NCI-H446 treated with DMSO at 0.1 percent for 48 hours (cell line): Measurements from ENCODE around the gene ZFAND3.

Experiments
- DNase-seq: peaks from one replicate; lab custom pipeline; 2025; lab: John Stamatoyannopoulos, UW

ZFAND3 gene

DNA sequence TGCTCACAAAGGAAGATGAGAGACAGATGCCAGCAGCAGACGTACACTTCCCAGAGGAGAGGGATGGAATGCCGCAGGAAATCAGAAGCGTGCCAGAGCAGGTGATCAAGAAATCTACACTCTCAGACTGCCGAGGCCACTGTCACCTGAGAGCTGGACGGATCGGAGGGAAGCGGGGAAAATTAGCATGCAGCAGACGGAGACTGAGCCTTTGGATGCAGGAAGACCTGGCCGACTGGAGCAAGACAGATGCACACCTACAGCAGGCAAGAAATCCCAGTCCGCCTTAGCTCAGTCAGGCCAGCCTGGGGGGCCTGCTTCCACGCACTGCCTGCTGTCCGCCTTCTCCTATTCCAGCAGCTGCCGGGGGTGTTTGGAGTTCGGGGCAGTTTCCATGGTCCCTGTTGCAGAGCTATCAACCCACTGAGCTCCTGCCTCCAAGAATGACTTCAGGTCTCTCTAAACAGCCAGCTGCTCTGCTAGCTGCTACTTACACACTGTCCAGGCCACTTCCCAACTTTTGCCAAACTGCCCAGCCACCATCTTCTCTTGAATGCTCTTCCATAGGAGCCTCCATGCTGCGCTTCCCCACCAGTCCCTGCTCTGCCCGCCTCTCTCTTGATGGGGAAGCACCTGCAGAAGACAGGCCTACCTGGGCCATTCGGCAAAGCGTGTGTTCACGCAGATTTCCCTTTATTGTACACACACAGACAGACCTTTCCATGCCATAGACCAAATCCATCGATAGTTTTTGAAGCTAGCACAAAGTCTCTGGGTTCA, 368.5 kb downstream of the ZFAND3 start:
- no peak for DNase-seq

DNA sequence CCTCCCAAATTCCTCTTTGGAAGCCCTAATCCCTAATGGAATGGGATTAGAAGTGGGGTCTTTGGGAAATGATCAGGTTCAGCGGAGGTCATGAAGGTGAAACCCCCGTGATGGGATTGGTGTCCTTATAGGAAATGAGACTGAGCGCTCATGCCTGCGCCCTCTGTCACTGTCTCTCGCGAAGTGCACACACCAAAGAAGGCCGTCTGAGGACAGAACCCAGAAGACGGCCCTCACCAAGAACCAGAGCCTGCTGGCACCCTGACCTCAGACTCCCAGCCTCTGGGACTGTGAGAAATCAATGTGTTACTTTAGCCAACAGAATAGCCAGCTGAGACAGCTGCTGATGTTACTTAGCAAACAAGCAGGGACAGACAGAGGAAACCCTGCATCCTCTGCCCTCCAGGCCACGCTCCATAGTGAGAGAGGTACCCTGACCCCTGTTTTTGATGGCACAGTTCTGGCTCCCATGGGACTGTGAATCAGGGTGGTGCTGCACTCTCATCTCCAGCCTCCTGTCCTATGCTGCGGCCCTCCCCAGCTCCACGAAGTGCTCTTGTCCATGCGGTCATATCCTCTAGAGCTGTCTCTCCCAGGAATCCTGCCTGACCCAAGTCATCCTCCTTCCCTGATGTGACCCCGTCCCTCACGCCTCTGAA, 369.3 kb downstream of the ZFAND3 start:
- DNase-seq, result no peak

DNA sequence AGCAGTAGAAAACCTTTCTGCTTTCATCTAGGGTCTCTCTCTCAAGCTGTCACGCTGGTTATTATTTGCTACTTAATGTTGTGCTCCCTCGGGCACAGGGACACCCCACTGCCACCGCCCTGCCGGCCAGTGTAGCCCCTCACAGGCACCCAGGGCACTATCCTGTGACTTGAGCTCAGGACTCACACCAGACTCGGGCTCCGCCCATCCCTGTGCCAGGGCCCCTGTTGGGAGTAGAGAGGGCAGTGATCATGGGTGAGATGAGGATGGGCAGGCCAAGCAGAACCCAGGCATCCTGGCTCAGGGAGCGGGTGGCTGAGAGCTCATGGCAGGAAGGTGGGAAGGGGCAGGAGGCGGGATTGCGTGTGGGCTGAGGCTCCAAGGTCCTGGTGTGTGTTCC, 371.9 kb downstream of the ZFAND3 start:
- DNase-seq, result no peak

DNA sequence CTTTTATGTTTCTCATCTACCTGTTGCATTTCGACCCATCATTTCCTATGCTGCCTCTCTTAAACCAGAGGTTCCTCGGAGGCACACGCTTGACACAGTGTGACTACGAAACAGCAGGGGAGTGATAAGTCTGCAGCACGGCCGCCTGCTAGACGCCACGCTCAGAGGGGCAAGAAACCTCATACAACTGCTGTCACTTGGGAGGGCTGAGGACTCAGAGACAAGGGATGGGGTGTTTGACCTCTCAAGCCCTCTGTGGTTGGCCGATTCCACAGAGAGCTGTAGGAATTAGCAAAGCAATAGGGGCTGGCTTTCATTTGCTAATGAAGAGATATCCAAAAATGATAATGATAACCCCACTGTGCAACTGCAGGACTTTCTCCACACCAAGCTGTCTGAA, 372.5 kb downstream of the ZFAND3 start:
- no peak for DNase-seq

DNA sequence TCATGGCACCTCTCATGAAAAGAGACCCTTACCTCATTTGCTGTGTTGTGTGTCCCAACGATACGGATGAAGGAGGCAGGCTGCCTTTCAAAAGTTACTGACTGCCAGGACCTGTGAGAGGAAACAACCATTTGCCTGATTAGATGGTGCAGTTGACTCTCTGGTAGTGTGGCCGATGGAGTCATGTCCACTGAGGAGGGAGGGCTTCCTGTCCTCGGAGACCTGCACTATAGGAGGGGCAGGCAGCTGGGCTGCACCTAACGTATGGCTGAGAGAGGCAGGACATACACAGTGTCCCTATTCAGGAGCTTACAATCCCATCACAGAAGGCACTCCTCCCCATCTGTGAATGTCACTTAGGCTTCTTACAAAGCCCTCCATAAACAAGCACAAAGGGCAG, 373.0 kb downstream of the ZFAND3 start:
- DNase-seq, result no peak

DNA sequence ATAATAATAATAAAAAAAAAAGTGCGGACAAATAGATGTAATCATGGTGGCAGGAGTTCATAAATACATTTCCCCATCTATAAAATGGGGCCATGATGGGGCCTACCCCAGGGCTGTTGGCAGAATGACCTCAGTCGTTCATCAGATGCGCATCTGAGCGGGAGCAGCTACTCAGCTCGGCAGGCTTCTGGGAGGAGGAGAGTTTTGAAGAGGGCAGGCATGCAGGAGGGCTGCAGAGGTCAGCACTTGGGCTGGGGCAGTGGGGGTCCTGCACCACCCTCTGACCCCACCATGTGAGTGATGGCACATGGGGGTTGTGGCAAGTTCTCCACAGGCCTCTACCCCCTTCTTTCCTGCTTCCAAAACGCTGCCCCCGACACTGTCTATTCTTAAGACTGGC, 373.5 kb downstream of the ZFAND3 start:
- DNase-seq, result no peak

DNA sequence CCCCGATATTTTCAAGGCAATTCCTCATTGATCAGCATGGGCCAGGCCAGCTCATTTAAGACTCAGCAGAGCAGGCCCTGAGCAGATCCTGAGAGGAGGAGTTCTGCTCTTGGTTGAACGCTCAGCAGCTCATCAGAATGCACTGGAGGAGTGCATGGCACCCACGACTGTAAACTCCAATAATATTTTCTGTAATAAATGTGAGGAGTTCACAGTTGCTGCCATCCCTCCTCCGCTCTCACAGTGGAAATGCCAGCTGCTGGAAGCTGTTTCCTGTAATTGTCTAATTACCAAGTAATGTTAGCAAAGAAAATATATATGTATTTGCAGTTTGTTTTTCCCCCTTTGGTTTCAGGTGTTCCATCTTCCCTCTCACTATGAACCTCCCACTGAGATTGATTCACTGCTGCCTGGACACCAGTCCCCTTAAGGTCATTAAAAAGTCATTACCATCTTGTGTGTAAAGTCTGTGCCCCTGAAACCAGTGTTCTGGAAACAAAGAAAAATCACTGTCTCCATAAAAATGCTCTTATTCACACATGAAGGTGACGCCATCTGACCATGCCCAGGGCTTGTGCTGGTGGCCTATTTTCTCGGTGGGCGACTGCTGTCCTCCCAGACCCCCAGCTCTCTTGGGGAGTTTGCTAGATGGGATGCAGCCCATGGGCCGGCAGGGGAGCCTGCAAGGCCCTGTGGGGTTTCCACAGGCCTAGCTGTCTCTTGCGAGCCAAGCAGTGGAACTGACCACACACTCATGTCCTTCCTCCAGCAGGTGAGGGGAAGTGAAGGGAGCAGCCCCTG, 374.2 kb downstream of the ZFAND3 start:
- DNase-seq, result no peak

DNA sequence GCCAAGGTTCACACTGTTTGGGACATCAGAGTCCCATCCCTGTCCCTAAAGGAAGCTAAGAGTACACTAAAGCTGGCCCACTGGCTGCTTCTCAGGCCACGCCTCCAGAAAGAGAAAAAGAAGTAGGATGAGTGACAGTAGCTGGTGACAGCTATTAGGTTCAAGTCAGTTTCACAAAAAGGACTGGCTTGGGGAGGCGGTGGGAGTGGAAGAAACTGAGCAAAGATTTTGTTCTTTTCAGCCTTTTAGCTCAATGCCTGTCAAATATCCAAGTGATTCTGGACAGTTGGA, 374.7 kb downstream of the ZFAND3 start:
- no peak for DNase-seq

DNA sequence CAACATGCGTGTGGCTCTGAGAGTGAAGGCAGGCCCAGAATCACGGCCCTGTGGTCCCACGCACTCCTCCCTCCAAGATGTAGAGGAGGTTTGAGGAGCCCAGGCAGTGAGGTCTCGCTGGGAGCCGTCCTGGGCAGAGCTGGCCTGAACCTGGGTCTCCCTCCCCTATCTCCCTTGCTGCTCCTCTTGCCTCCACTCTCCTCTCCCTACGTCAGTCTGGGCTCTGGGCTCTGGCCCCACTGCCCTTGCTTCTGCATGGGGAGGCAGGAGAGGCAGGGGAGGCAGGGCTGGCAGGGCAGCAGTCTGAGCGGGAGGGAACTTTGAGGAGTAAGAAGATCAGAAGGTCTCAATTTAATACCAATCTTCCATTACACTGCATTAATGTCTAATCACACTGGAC, 375.1 kb downstream of the ZFAND3 start:
- DNase-seq, result no peak

DNA sequence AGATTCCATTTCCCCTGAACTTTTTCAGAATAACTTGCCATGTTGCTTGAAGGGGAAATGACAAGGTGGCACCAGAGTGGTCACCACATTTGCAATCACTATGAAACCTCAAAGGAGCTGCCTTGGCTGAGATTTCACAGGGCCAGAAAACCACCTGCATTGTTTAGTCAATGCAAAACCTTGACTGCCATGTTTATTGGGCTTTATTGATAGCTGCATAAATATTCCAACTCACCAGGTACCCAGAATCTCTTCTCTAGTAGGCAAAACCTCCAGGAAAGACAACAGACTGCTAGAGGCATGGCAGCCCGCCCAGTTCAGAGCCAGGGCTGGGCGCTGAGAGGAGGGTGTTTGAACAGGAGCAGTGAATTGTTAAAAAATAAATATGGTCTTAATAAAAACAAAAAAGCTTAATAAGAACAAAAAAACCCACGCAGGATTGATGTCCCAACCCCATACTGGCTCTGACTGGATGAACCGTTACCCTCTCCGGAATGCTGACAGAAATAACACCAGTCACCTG, 375.6 kb downstream of the ZFAND3 start:
- DNase-seq, result no peak

DNA sequence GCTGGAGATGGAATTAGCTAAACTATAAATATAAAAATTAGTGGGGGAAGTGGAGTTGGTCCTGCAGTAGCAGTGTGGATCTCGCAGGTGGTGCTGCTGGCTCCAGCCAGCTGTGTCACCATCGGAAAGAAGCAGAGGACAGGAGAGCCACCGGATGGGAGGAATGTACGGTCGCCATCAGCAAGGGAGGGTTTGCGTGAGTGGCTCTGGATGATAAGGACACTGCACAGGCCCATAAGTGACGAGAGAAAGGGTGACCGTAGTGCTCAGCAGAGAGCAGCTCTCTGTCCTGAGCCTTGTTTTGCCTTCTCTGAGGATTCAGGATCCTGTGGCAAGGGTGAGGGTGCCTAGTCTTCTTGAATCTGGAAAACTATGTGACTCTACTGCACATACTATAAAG, 378.7 kb downstream of the ZFAND3 start:
- no peak for DNase-seq
